Endothelial cell of umbilical vein (primary cell): ENCODE measurements around the gene CCDC126. TPM values are rescaled to one million over a fixed set of nuclear protein-coding genes. Genes with fewer than 3 reads are reported as not detected.
A peak's percentile ranks its signal among the peaks of the same experiment; 100 is the strongest.

Experiments
- BruUV-seq: library from RNA; stranded (reverse); fragments of 400-500 nt; replicated peaks from 2 replicates; lab custom pipeline; 2021; lab: Mats Ljungman, UMichigan
- CTCF ChIA-PET: fragments of 300-600, 350-600 bp; sonication (Branson Sonifier 250); formaldehyde crosslinking; loops from one replicate; lab custom pipeline; 2021; ENCODE audit warnings: antibody characterized with exemption, inconsistent platforms; lab: Charles Lee
- POLR2A ChIA-PET: fragments of 300-600, 350-600 bp; sonication (Branson Sonifier 250); formaldehyde crosslinking; loops from one replicate; lab custom pipeline; 2021; ENCODE audit warnings: antibody characterized with exemption, inconsistent platforms; lab: Charles Lee
- DNase-seq: peaks from one replicate; pipeline ENCODE4 v3.0.0-alpha.2; 2011; ENCODE audit warnings: low read depth, low spot score
- FAIRE-seq: peaks from 2 replicates; lab custom pipeline; 2011; peaks lifted over from hg19 to GRCh38; lab: Jason Lieb, UNC
- H2AFZ ChIP-seq: 2 replicates; pipeline ENCODE4 v1.6.0; 2012; ENCODE audit warnings: low read depth, low read length, control low read depth, inconsistent platforms
- H3K27ac ChIP-seq: 2 replicates; pipeline ENCODE4 v1.5.1; 2011; ENCODE audit warnings: low read depth, mild to moderate bottlenecking, control low read depth, low read length, moderate library complexity; ENCODE audit not compliant: insufficient read depth
- H3K27me3 ChIP-seq, 2 experiments: 2 replicates each; pipeline versions ENCODE4 v1.6.0 to v1.6.1; 2011; ENCODE audit warnings: low read length in 2 of 2, mixed read lengths in 1 of 2; ENCODE audit not compliant: control insufficient read depth in 2 of 2, insufficient read depth in 2 of 2
- H3K36me3 ChIP-seq, 2 experiments: 2 replicates in 1 of 2; 3 replicates in 1 of 2; pipeline ENCODE4 v1.5.1; 2011; ENCODE audit warnings: low read length in 2 of 2, mild to moderate bottlenecking in 1 of 2, moderate library complexity in 1 of 2; ENCODE audit not compliant: control insufficient read depth in 2 of 2, insufficient read depth in 2 of 2; ENCODE audit errors: extremely low read depth in 1 of 2
- H3K4me1 ChIP-seq: 3 replicates; pipeline ENCODE4 v1.5.1; 2011; ENCODE audit warnings: mild to moderate bottlenecking, low read length; ENCODE audit not compliant: control insufficient read depth, insufficient read depth; ENCODE audit errors: extremely low read depth
- H3K4me2 ChIP-seq: 2 replicates; pipeline ENCODE4 v1.6.1; 2011; ENCODE audit warnings: low read length, control low read depth, mixed read lengths; ENCODE audit not compliant: insufficient read depth
- H3K4me3 ChIP-seq, 3 experiments: fragments of 200-600 bp in 1 of 3; sonication (generic), shearing (Covaris generic) in 1 of 3; replicated peaks in 1 of 3; 2 replicates each; pipeline ENCODE4 v1.5.1; 2011 to 2016; ENCODE audit warnings: control low read depth in 3 of 3, low read length in 3 of 3, mild to moderate bottlenecking in 2 of 3, inconsistent platforms in 1 of 3, low read depth in 1 of 3, moderate library complexity in 1 of 3; ENCODE audit not compliant: insufficient read depth in 1 of 3
- H3K79me2 ChIP-seq: 2 replicates; pipeline ENCODE4 v1.6.0; 2012; ENCODE audit warnings: low read length, inconsistent platforms; ENCODE audit not compliant: control insufficient read depth, insufficient read depth
- H3K9ac ChIP-seq: replicated peaks from 2 replicates; pipeline ENCODE3; 2011; ENCODE audit warnings: low read length, control low read depth; ENCODE audit not compliant: insufficient read depth; ENCODE audit errors: extremely low read depth
- H3K9me1 ChIP-seq: replicated peaks from 3 replicates; pipeline ENCODE4 v1.6.0; 2011; ENCODE audit warnings: mild to moderate bottlenecking, low read length; ENCODE audit not compliant: control insufficient read depth, insufficient read depth; ENCODE audit errors: extremely low read depth
- H3K9me3 ChIP-seq: replicated peaks from 2 replicates; pipeline ENCODE4 v1.5.1; 2012; ENCODE audit warnings: low read length, inconsistent platforms; ENCODE audit not compliant: control insufficient read depth, insufficient read depth
- H4K20me1 ChIP-seq: replicated peaks from 2 replicates; pipeline ENCODE3; 2011; ENCODE audit warnings: mild to moderate bottlenecking, low read length; ENCODE audit not compliant: control insufficient read depth, insufficient read depth; ENCODE audit errors: extremely low read depth
- EZH2 ChIP-seq: IDR thresholded peaks from 2 replicates; pipeline ENCODE4 v1.6.1; 2012; ENCODE audit warnings: borderline replicate concordance, low read depth, mild to moderate bottlenecking, moderate library complexity, low read length, inconsistent platforms; ENCODE audit not compliant: severe bottlenecking
- FOS ChIP-seq: IDR thresholded peaks from 2 replicates; pipeline ENCODE4 v1.6.1; 2011; ENCODE audit warnings: mild to moderate bottlenecking, low read length, moderate library complexity, borderline replicate concordance; ENCODE audit not compliant: insufficient read depth
- GATA2 ChIP-seq: IDR thresholded peaks from 2 replicates; pipeline ENCODE4 v1.7.0; 2011; ENCODE audit warnings: low read depth, mild to moderate bottlenecking, moderate library complexity, mixed read lengths, low read length; ENCODE audit not compliant: insufficient read length, insufficient read depth
- JUN ChIP-seq: IDR thresholded peaks from 2 replicates; pipeline ENCODE4 v1.6.1; 2011; ENCODE audit warnings: borderline replicate concordance, low read depth; ENCODE audit not compliant: insufficient read length, insufficient read depth
- MAX ChIP-seq: IDR thresholded peaks from 2 replicates; pipeline ENCODE4 v1.6.1; 2011; ENCODE audit not compliant: insufficient read depth, insufficient read length
- MYC ChIP-seq: IDR thresholded peaks from one replicate; pipeline ENCODE4 v1.6.1; 2011; ENCODE audit warnings: mild to moderate bottlenecking, low read depth, low read length
- POLR2A ChIP-seq: IDR thresholded peaks from 2 replicates; pipeline ENCODE4 v1.6.1; 2012; ENCODE audit warnings: low read depth, mild to moderate bottlenecking, control low read depth, low read length
- dilution Hi-C: fragments of 300-500 bp; cut with MboI; formaldehyde crosslinking; loops from one replicate; pipeline ENCODE4 v1.15.0; 2019; ENCODE audit warnings: low sequenced_read_pairs; ENCODE audit not compliant: extremely low pct_ligation_motif_present
- intact Hi-C: fragments of 100-400 bp; cut with micrococcal nuclease; formaldehyde crosslinking; loops from one replicate; pipeline ENCODE4 v1.10.0; 2022
- polyA plus RNA-seq, 4 experiments: library from polyadenylated mRNA; depleted of rRNA in 3 of 4; stranded (reverse) in 3 of 4; unstranded in 1 of 4; fragments of >200 nt; gene quantifications; 2 replicates each; pipeline versions ENCODE4 v1.2.1 to v1.2.3, GENCODE V29; 2011 to 2012; ENCODE audit warnings: missing spikeins in 1 of 4
- total RNA-seq: library from RNA; stranded (reverse); gene quantifications from 2 replicates; pipeline ENCODE4 v1.2.3, GENCODE V29; 2021

Gene CCDC126
- total and polyA plus RNA-seq, 2 donors (not counting 3 experiments of a cell fraction or from before 2014, with no cell fraction given) = 4.9 to 8.6 TPM

GRCh38 chr7:23598296-23598695 is 1.1 kb downstream of the CCDC126 start:
- no TSS peak for BruUV-seq
- Histone ChIP-seq H3K4me1 (peaks cover 12% of the 10 kb centered on the region), H3K4me2 (peak overlapping the region; percentile 93), H3K27ac (peak overlapping the region; percentile 44), H3K9me3 (no peaks in the 10 kb centered on the region), H3K4me3 (peak overlapping the region; percentile 67 to 94 (median 70)), H3K36me3 (no peaks in the 10 kb centered on the region), H3K79me2 (peaks cover 3% of the 10 kb centered on the region), H3K9me1 (no peaks in the 10 kb centered on the region), H3K9ac (peak overlapping the region; percentile 87), H4K20me1 (no peaks in the 10 kb centered on the region), H2AFZ (peak overlapping the region; percentile 98), H3K27me3 (peaks cover 0 to 5% of the 10 kb centered on the region in 2 experiments)
- intact Hi-C loops = no loop called here
- POLR2A ChIA-PET = no interaction called here
- TF ChIP-seq MAX = no peak
- TF ChIP-seq JUN = no peak
- no peak for TF ChIP-seq FOS
- TF ChIP-seq EZH2 = no peak
- TF ChIP-seq POLR2A = no peak
- TF ChIP-seq MYC = no peak
- no peak for DNase-seq
- CTCF ChIA-PET = interaction anchor here (1.0 to 1.4 kb wide), 6 partner anchors 17 to 82 kb away, joined by 3 to 7 read pairs (median 4); partner anchors contain the start of gene FAM221A
- dilution Hi-C loops = no loop called here
- no peak for FAIRE-seq

DNA sequence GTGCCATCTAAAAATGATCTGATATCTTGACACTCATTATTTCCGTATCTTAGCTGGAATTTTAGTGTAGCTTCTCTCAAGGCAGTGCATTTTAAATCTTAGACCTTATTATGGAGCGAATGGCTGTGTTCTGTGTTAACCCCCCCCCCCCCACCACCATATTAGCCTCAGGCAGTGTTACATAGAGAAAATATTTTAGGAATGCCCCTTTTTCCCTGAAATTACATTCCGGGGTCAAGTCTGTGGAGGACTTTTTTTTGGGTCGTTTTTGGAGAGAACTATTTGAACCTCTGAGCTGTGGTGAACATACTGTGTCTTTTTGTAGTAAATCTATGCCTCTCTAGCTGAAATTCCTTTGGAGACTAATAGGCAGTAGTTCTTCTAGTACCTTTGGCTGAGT is 3.1 kb downstream of the CCDC126 start:
- dilution Hi-C loops = no loop called here
- DNase-seq = no peak

More for the DNA sequence above, 3.1 kb downstream of the CCDC126 start:
- Histone ChIP-seq H3K79me2 (peaks cover 3% of the 10 kb centered on the region), H4K20me1 (no peaks in the 10 kb centered on the region), H3K9ac (no peak overlapping the region), H3K4me2 (no peak overlapping the region), H3K4me3 (no peak overlapping the region), H2AFZ (no peak overlapping the region), H3K9me1 (no peaks in the 10 kb centered on the region), H3K4me1 (peaks cover 12% of the 10 kb centered on the region), H3K9me3 (no peaks in the 10 kb centered on the region), H3K36me3 (no peaks in the 10 kb centered on the region), H3K27ac (no peak overlapping the region), H3K27me3 (peaks cover 0 to 3% of the 10 kb centered on the region in 2 experiments)
- intact Hi-C loops = no loop called here
- ChIA-PET CTCF (no interaction called here), POLR2A (no interaction called here)
- no TSS peak for BruUV-seq
- TF ChIP-seq EZH2 (no peak), MAX (no peak), GATA2 (no peak)
- FAIRE-seq = no peak
